ENCODE data around the gene INAFM2.
A peak's percentile ranks its signal among the peaks of the same experiment; 100 is the strongest.

The INAFM2 gene

GRCh38 chr15:40330368-40330836 is 6.9 kb downstream of the INAFM2 start:
- peak; percentile 81 for DNase-seq

- no peak for DNase-seq
Measured at GRCh38 chr15:40331026-40331425, 7.5 kb downstream of the INAFM2 start.

- no peak for DNase-seq
Measured at GRCh38 chr15:40331637-40332036, 8.1 kb downstream of the INAFM2 start.

- no peak for DNase-seq
Measured at GRCh38 chr15:40332113-40332781, 8.8 kb downstream of the INAFM2 start.

- DNase-seq, result no peak
Measured at GRCh38 chr15:40333922-40334492, 10.5 kb downstream of the INAFM2 start.

GRCh38 chr15:40334541-40334940 is 11.0 kb downstream of the INAFM2 start:
- DNase-seq, result no peak

- no peak for DNase-seq
Measured at GRCh38 chr15:40334941-40335795, 11.7 kb downstream of the INAFM2 start.

- DNase-seq, result peak; percentile 52
Measured at GRCh38 chr15:40335938-40336743, 12.6 kb downstream of the INAFM2 start.

- DNase-seq, result no peak
Measured at GRCh38 chr15:40336744-40337122, 13.2 kb downstream of the INAFM2 start.

GRCh38 chr15:40337597-40337996 is 14.1 kb downstream of the INAFM2 start:
- no peak for DNase-seq

GRCh38 chr15:40338041-40338657 is 14.7 kb downstream of the INAFM2 start:
- DNase-seq, result peak; percentile 10

GRCh38 chr15:40338921-40339620 is 15.6 kb downstream of the INAFM2 start:
- no peak for DNase-seq

- DNase-seq, result no peak
Measured at GRCh38 chr15:40339621-40339945, 16.1 kb downstream of the INAFM2 start.

- DNase-seq, result no peak
Measured at GRCh38 chr15:40340038-40340739, 16.7 kb downstream of the INAFM2 start.

GRCh38 chr15:40340740-40341400 is 17.4 kb downstream of the INAFM2 start, which contains the start of gene CCDC9B:
TSS of gene CCDC9B (minus strand) at chr15:40340939. CDS start at chr15:40340819, 120 bp downstream.
- peak; percentile 53 for DNase-seq

GRCh38 chr15:40342416-40343320 is 19.2 kb downstream of the INAFM2 start:
- DNase-seq, result no peak

- DNase-seq, result no peak
Measured at GRCh38 chr15:40343512-40343911, 20.0 kb downstream of the INAFM2 start.

GRCh38 chr15:40344217-40344616 is 20.7 kb downstream of the INAFM2 start:
- DNase-seq, result no peak

GRCh38 chr15:40344631-40345120 is 21.2 kb downstream of the INAFM2 start:
- peak; percentile 13 for DNase-seq
